ENCODE results near the gene FILIP1.
A peak's percentile ranks its signal among the peaks of the same experiment; 100 is the strongest.

The FILIP1 gene

DNA sequence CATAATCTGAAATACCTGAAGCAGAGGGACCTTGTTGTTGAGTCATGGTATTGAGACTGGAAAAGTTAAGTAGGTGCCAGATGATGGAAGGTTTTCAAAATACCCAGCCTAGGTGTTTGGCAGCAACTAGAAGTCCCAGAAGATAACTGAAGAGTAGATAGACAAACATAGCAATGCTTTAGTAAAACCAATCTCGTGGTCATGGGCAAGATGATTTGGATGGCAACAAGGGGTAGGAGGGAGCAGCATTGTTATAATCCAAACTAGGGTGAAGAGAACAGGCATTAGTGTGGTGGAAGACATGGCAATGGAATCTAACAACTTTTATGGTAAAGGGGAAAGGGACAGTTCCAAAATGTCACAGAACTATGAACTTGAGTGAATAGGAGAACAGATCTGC, 2.3 kb downstream of the FILIP1 start:
- DNase-seq, result no peak

GRCh38 chr6:75490706-75491105, 2.9 kb downstream of the FILIP1 start:
- DNase-seq, result no peak

GRCh38 chr6:75489025-75489424, 4.6 kb downstream of the FILIP1 start:
- no peak for DNase-seq

DNA sequence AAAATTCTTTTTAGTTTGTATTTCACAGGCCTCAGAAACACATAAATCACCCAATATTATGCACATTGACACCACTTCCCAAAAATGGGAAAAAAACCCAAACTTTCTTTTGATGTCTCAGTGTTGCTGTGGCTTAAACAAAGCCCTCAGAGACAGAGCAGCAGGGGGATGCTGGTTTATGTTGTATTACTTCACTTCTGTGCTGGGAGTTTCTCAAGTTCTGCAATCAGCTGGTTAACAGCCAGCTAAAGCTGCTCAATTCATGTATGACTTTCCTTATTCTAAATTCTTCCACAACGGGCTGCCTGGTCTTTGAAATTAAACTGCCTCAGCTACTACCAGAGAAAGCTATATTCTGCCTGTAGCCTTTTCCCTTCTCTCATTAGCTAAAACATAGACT, 5.6 kb downstream of the FILIP1 start:
- no peak for DNase-seq

GRCh38 chr6:75486850-75487518, 6.6 kb downstream of the FILIP1 start:
- no peak for DNase-seq

DNA sequence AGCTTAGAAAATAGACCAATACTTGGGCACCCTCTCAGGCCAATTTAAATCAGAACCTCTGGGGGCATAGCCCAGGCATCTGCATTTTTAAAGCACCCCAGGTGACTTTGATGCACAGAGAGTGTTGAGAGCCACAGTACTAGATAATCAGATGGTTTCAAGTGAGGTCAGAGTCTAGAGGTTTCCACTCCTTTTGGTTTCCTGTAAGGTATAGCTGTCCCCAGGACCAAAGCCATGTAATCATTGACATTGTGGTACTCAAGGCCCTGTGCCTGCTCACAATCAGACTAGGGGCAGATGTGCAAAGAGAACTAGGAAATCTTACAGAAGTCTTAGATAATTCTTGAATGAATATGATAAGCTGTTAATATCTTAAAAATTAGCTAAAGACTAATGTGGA, 9.1 kb downstream of the FILIP1 start:
- DNase-seq, result no peak

DNA sequence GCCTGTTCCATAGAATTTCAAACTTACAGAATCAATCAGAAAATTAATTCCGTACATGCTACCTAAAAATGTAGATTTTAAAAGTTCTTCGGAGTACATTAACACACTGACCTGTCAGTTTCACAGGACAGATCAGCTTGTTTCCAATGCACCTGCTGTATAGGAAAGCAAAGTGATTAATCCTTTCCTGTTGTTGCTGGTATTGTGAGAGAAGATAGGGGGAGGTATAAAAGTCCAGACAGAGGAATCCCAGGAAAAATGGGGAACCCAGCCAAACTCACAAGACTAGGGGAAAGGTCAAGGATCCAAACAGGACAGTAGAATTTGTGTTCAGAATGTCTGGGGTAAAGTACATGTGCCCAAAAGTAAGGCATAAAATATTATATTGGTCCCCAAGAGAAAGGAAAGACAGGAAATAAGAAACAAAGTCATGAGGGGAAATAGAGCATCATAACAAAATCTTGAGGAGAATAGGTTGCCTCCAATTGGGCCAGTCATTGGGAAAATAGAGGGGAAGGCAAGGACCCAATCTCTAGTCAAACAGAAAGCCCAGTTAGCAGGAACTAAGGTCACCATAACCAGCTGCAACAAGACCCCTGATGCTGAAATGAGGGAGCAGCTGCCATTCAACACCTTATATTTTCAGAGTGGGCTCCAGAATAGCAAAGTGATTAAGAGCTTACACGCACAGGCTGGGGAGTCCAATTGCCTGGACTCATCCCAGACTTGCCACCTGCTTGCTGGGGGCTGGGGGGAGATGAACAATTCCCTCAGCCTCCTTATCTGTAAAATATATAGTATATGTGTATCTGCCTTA, 10.3 kb downstream of the FILIP1 start:
- no peak for DNase-seq

DNA sequence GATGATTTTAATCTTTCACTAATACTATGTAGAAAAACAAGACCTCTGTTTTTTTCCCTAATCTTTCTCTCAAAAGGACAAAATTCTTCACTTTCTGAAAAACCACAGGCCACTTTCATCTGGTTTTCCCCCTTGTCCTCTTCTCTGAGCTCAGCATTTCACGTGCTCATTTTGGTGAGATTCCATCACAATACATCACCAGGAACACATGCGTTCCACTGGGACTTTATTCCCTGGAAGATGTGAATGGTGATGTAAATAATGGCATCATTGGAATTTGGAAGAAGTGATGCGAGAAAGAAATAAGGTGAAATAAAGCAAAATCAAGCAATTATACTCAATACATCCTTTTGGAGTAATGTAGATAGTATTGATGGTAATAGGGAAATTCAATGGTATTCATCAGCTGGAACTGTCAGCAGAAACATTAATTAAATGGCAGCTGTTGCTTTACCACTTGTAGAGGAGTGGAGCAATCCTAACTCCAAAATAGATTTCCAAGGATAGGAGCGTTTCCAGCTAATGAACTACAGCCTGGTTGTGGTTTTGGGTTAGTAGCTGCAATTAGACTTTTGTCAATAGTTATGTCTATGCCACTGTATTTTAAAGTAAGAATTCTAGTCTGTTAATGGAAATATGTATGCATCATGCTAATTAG, 11.5 kb downstream of the FILIP1 start:
- no peak for DNase-seq

GRCh38 chr6:75481394-75481793, 12.2 kb downstream of the FILIP1 start:
- DNase-seq, result no peak

DNA sequence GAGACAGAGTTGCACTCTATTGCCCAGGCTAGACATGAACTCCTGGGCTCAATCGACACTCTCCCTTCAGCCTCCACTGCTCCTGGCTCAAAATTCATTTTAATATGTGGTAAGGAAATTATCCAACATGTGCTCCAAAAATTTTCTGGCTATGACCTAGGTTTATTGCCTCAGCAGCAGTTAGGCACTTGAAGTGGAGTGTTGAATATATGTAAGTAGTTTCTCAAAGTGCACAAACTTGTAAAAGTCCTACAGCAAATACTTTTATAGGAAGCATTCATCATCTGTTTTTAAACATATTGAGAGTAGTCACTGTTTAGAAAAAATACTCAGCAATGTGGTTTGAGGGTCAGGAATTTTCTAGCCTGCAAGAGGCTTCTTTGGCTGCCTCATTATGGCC, 13.2 kb downstream of the FILIP1 start:
- no peak for DNase-seq

DNA sequence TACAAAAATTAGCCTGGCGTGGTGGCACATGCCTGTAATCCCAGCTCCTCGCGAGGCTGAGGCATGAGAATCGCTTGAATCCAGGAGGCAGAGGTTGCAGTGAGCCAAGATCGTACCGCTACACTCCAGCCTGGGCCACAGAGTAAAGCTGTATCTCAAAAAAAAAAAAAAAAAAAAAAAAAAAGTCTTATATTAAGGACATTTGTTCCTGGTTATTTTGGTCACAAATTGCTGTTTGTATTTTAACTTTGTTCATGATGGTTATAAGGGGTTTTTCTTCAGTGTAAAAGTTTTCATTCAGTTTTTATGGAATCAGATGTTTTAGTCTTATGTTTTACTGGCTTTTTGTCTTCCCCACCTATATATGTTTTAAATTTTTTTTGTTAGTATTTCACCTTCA, 13.9 kb downstream of the FILIP1 start:
- no peak for DNase-seq

DNA sequence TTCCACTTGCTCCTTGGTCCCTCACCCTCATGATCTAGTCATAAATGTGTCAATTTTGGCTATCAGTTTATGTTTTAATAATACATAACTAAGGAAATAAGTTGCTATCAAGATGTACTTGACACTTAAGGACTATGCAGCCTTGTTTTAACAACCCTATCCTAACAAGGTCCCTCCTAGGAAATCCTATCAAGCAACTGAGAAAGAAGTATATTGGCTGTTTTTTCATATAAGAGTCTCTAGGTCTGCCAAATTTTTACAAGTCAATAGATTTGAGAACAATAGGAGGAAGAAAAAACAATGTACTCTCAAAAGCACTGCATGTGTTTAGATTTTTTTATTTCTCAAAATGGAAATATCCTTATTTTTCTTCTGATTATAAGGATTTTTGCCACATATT, 14.7 kb downstream of the FILIP1 start:
- DNase-seq, result no peak

- DNase-seq, result no peak
Observed at GRCh38 chr6:75472885-75473284, 20.7 kb downstream of the FILIP1 start.

GRCh38 chr6:75467966-75468365, 25.6 kb downstream of the FILIP1 start:
- DNase-seq, result peak; percentile 71

DNA sequence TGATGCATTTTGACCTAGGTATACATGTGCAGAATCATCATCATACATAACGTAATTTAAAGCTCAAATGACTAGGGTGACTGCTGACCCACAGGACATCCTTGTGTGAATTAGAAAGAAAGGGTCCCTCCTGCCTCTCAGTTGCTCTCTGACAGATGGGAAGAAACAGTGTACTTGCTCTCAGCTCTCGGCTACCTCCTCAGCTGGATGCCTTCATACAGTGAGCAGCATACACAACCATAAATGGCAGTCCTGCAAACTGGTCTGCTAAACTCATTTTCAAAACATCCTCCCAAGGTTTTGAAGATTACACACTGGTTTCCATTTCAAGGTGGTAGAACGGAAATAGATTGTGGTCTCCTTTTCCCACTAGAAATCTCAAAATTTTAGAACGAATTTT, 26.3 kb downstream of the FILIP1 start:
- no peak for DNase-seq

- DNase-seq, result no peak
Observed at GRCh38 chr6:75466636-75467035, 27.0 kb downstream of the FILIP1 start.

DNA sequence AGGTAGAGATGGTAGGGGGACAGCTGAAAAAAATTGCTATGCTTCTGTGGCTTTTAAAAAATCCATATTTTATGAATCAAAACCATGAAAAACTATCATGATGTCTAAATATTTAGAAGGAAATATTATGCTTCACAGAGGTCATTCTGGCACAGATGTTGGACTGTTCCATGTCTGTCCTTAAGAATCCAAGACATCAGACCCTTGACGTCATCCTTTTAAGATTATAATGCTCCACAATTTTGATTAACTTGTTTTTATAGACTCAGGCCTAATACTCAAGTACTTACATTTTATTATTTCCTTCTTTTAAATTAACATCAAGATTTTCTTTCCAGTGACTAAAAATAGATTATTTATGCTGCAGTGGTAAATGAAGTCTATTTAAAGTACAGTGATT, 29.7 kb downstream of the FILIP1 start:
- DNase-seq, result no peak

GRCh38 chr6:75463061-75463460, 30.5 kb downstream of the FILIP1 start:
- no peak for DNase-seq

DNA sequence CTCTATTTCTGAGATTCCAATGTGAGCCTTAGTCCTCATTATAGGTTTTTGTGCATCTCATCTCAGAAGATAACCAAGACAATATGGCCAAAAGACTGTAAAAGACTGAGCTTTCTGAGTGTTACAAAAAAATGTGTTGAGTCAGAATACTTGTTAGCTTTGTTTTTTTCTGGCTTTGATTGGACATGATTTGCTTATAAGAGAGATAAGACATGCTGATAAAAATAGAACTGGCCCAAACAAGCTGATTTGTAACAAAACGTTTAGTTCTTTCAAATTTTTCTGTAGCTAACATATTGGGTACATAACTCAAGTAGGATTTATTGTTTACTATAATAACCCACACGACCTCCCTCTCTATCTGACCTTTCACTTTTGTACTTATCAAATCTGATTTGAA, 32.9 kb downstream of the FILIP1 start:
- DNase-seq, result no peak

- no peak for DNase-seq
Observed at GRCh38 chr6:75458895-75459294, 34.7 kb downstream of the FILIP1 start.

GRCh38 chr6:75450903-75451302, 42.7 kb downstream of the FILIP1 start:
- no peak for DNase-seq

- no peak for DNase-seq
Observed at GRCh38 chr6:75449630-75450206, 43.9 kb downstream of the FILIP1 start.

GRCh38 chr6:75446241-75446880, 47.2 kb downstream of the FILIP1 start:
- no peak for DNase-seq

Measured in NCI-H1105 (cell line).